Measurements from ENCODE around the gene PTPRZ1.

The PTPRZ1 gene

GRCh38 chr7:122064971-122065370 lies 192.0 kb downstream of the PTPRZ1 start:
- Histone ChIP-seq H3K27ac (replicated peaks) (no peak overlapping the region), H3K27me3 (ENCODE audit: insufficient read depth, poor library complexity, severe bottlenecking) (no peaks in the 10 kb centered on the region), H3K4me3 (replicated peaks; ENCODE audit: insufficient read depth, low read length) (no peak overlapping the region)
- DNase-seq (ENCODE audit: low read depth in 1 of 2, low spot score in 1 of 2), result no peak
- TF ChIP-seq CTCF (IDR thresholded peaks at IDR 0.05; ENCODE audit: insufficient read depth, low read length) (no peak), SPI1 (IDR thresholded peaks at IDR 0.05; ENCODE audit: borderline replicate concordance, low read depth) (no peak), GABPA (IDR thresholded peaks at IDR 0.05; ENCODE audit: low read depth) (no peak), REST (IDR thresholded peaks at IDR 0.05; ENCODE audit: insufficient replicate concordance, low read depth) (no peak), POLR2AphosphoS5 (IDR thresholded peaks at IDR 0.05; ENCODE audit: low read depth) (no peak)

DNA sequence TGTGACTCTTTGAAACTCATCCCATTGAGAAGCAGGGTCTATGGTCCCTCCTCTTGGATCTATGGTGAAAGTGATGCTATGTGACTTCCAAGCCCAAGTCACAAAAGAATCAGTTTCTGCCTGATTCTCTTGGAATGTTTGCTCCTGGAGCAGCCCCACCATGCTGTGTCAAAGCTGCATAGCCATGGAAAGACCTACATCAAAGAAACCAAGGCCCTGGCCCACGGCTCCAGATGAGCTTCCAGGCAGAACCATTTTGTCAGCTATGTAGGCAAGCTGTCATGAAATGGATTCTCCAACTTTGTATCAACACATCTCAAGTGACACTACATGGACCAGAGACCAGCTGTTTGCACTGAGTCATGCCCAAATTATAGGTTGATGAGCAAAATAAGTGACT lies 194.1 kb downstream of the PTPRZ1 start:
- Histone ChIP-seq H3K4me3 (replicated peaks; ENCODE audit: insufficient read depth, low read length) (no peak overlapping the region), H3K27ac (replicated peaks) (no peak overlapping the region), H3K27me3 (ENCODE audit: insufficient read depth, poor library complexity, severe bottlenecking) (no peaks in the 10 kb centered on the region)
- TF ChIP-seq REST (IDR thresholded peaks at IDR 0.05; ENCODE audit: insufficient replicate concordance, low read depth) (no peak), GABPA (IDR thresholded peaks at IDR 0.05; ENCODE audit: low read depth) (no peak), SPI1 (IDR thresholded peaks at IDR 0.05; ENCODE audit: borderline replicate concordance, low read depth) (no peak), CTCF (IDR thresholded peaks at IDR 0.05; ENCODE audit: insufficient read depth, low read length) (no peak), POLR2AphosphoS5 (IDR thresholded peaks at IDR 0.05; ENCODE audit: low read depth) (no peak)
- DNase-seq (ENCODE audit: low read depth in 1 of 2, low spot score in 1 of 2), result no peak

DNA sequence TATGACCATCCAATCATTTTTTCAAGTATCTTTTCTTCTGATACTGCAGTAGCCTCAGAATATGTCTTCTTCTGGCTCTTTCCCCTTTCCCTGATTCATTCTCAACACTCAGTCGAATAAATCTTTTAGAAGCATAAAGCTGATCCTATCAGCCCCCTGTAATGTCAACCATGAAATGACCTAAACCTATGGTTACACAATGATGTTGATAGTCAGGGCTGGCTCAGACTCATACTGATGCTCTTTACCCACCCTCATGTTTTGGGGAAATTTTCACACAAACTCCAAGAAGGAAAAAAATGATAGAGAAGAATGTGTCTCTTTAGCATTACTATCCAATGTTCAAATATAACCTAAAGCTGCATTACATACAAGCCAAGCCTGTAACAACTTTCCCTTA lies 195.1 kb downstream of the PTPRZ1 start:
- no peak overlapping the region for H3K4me3 ChIP-seq (replicated peaks; ENCODE audit: insufficient read depth, low read length)
- no peak for DNase-seq (ENCODE audit: low read depth in 1 of 2, low spot score in 1 of 2)
- no peaks in the 10 kb centered on the region for H3K27me3 ChIP-seq (ENCODE audit: insufficient read depth, poor library complexity, severe bottlenecking)
- no peak for TF ChIP-seq SPI1 (IDR thresholded peaks at IDR 0.05; ENCODE audit: borderline replicate concordance, low read depth)
- no peak for TF ChIP-seq REST (IDR thresholded peaks at IDR 0.05; ENCODE audit: insufficient replicate concordance, low read depth)
- no peak for TF ChIP-seq POLR2AphosphoS5 (IDR thresholded peaks at IDR 0.05; ENCODE audit: low read depth)
- TF ChIP-seq CTCF (IDR thresholded peaks at IDR 0.05; ENCODE audit: insufficient read depth, low read length), result no peak
- no peak for TF ChIP-seq GABPA (IDR thresholded peaks at IDR 0.05; ENCODE audit: low read depth)
- H3K27ac ChIP-seq (replicated peaks), result no peak overlapping the region

Data from HL-60 (cell line).